D341Med (cell line): Measurements from ENCODE around the gene APLP2.
"Not testable (repeated sequence)": the region's sequence is repeated elsewhere in the genome, so short reads cannot be mapped to it uniquely, and the experiment has no call there.

Experiments
- DNase-seq: peaks from one replicate; pipeline ENCODE4 v3.0.0; 2012; ENCODE audit warnings: low spot score

The APLP2 gene

DNA sequence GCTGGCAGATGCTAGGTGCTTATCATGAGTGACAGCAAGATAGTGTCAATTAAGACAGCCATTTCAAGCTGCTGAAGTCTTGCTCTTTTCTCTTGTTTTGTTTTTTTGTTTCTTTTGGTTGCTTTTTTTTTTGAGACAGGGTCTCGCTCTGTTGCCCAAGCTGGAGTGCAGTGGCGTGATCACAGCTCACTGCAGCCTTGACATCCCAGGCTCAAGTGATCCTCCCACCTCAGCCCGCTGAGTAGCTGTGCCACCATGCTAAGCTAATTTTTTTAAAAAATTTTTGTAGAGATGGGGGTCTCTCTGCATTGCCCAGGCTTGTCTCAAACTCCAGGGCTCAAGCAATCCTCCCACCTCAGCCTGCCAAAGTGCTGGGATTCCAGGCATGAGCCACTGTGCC, 102.3 kb downstream of the APLP2 start:
- not testable (repeated sequence) for DNase-seq

- DNase-seq: no peak
Observed at GRCh38 chr11:130174642-130175041, 104.9 kb downstream of the APLP2 start.

GRCh38 chr11:130175898-130176297, 106.2 kb downstream of the APLP2 start:
- no peak for DNase-seq

DNA sequence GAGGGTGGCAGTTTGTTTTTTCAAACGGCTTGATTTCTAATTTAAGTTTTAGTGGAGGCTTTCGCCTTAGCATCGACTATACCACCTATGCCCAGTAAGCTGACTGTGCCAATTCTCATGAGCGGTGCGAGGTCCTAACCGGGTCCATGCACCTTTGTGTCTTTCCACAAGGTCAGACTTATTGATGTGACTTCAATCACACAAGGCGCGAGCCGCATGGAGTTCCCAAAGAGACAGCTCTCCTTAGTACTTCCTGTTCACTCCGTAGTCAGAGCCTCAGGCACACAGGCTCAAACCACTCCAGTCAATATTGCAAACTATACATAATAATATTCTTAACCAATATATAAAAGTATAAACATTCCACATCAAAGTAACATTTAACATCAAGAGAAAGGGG, 108.1 kb downstream of the APLP2 start:
- DNase-seq: no peak

- no peak for DNase-seq
Observed at GRCh38 chr11:130178441-130179339, 109.0 kb downstream of the APLP2 start.

GRCh38 chr11:130179396-130180306, 110.0 kb downstream of the APLP2 start:
- no peak for DNase-seq

DNA sequence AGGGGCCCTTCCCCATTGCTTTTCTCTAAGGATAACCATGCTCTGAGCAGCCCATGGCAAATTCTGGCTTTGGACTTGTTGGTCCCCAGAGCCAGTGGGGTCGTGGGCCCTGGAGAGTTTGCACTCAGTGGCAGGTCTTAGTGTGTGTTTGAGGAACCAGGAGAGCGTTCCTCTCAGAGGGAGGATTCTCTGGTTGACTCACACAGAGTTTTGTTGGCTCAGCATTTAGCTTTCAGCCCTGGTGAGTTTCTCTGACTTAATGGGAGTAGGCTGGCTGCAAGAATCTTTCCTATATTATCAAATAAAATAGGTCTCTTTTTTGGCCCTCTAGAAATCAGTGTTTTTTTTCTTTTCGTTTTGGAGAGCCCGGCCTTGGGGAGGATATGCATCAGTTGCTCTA, 110.8 kb downstream of the APLP2 start:
- DNase-seq: no peak

DNA sequence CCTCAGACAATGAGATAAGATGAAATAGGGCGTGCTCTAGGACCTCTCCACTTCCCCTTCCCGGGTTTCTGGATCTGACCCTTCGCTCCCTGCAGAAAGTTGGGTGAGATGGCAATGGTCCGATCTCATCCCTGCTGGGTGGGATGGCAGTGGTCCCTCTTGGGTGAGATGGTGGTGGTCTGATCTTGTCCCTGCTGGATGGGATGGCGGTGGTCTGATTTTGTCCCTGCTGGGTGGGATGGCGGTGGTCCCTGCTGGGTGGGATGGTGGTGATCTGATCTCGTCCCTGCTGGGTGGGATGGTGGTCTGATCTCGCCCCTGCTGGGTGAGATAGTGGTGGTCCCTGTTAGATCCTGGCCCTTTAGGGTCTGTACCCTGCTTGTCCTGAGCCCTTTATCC, 111.2 kb downstream of the APLP2 start:
- no peak for DNase-seq

DNA sequence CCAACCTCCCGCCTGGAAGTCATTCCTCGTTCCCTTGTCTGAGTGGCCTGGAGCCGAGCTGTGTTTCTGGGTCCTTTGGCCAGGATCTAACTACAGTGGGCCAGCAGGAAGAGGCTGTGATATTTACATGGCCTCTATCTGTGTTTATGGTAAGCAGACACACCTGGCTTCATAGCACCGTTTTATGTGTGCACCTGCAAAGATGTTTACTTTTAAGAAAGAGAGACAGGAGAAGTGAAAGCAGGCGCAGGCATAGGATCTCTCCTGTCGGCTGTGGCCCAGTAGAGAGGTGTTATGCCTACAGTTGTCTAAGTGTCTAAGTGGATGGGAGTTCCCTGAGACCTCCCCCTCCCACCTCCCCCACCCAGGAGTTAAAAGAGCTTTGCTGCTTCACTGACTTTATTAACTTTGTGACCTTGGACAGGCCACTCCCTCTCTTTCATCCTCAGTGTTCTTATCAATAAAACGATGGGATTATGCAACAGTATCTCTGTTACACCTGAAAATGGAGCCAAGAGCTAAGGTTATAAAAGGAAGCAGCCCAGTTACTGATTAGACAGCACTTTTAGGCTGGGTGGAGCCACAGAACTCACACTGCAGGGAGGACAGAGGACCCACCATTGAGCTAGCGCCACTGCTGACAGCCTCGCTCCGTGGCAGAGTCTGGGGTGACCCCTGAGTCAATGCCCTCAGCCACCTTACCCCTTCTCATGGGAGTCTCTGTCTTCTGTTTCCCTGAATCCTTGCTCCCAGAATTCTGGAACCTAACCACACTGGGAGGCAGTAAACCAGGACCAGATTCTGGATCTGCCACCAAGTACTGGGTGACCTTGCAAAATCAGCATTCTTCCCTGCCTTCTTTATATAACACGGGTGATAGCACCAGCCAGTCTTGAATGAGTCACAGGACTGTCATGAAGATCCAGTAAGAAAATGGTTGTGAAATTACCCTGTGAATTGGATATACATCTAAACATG, 111.9 kb downstream of the APLP2 start:
- no peak for DNase-seq

DNA sequence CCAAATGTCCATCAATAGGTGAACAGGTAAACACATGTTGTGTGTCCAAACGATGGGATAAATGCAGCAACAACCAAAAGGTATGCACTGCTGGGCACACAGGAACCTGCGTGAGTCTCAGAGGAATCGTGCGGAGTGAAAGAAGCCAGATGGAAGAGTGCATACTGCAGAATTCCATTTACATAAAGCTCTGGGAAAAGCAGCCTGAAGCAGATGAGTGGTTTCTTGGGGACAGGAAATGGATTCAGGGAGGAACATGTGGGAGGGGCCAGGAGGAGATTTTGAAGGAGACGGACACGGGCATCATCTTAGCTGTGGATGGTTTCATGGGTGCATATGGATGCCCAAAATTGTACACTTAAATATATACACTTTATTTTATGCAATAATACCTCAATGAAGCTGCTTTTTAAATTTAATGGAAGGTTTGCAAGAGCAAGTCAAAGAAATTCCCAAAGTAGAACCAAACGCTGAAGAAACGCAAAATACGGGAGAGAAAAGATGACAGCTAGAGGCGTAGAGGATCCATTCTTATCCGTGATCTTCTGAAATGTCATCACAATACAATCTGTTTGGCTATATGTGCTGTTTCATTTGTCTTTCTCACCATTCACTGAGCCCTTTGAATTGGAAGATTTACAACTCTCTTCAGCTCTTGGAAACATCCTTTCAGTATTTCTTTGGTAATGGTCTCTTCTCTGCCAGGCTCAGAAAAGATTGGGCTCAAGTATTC, 114.3 kb downstream of the APLP2 start:
- no peak for DNase-seq

GRCh38 chr11:130187096-130187495, 117.4 kb downstream of the APLP2 start:
- no peak for DNase-seq

DNA sequence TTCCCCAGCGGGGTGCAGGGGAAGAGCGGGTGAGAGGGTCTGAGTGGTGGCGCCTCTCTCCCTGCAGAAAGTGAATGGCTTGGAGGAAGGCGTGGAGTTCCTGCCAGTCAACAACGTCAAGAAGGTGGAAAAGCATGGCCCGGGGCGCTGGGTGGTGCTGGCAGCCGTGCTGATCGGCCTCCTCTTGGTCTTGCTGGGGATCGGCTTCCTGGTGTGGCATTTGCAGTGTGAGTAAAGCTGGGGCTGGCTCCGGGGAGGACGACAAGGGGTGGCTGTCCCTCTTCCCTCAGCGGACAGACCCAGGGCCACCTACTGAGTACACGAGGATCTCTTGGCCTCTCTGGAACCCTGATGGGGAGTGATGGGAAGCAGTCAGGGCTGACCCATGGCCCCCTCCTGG, 118.4 kb downstream of the APLP2 start:
- DNase-seq: no peak

DNA sequence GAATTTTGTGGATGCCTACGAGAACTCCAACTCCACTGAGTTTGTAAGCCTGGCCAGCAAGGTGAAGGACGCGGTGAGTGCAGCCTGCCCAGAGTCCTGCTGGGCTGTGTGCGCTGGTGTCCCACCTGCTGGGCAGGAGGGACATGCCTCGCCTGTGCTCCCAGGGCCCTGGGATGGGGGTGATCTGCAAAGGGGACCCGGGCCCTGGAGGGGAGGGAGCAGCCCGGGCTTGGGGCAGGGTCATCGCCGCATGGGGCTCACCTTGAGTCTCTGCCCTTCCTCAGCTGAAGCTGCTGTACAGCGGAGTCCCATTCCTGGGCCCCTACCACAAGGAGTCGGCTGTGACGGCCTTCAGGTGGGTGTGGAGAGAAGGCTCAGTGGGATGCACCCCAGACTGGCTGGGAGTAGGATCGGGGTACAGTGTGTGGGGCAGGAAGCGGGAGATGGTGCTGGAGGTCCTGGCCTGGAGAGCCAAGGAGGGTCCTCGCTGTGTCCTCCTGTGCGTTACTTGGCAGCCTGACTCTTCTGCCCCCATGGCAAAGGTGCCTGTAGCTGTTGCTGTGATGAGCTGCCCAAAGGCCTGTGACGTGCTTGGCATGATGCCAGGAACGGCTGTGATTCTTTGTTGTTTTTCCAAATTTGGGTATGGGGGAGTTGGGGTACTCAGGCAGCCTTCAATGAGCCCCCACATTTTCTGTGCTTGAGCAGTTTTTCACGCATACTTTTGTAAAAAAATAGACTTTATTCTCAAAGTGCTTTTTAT, 119.1 kb downstream of the APLP2 start:
- DNase-seq: no peak

DNA sequence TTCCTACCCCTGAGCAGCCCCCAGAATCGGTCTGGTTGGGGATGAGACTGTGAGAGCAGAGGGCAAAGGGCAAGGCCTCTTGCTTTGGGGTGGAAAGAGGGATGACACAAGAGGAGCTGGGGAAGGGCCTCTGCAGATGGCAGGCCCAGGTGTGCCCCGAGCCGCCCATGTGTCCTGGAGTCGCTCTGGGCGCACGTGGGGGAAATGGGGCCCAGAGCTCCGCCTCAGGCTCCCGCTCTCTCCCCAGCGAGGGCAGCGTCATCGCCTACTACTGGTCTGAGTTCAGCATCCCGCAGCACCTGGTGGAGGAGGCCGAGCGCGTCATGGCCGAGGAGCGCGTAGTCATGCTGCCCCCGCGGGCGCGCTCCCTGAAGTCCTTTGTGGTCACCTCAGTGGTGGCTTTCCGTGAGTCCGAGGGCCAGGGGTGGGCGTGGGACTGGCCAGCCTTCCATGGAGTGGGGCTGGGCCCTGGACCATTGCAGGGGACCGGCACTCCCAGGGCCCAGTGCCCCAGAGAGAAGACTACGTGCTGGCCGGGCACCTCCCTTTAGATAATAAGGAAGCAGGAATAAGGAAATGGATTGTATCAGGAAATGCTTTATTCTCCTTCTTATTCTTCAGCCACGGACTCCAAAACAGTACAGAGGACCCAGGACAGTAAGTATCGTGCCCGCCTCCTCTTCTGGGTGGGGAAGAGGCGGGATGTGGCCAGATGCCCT, 120.0 kb downstream of the APLP2 start:
- no peak for DNase-seq

GRCh38 chr11:130190371-130190881, 120.7 kb downstream of the APLP2 start:
- no peak for DNase-seq

GRCh38 chr11:130191896-130192295, 122.2 kb downstream of the APLP2 start:
- DNase-seq: no peak

DNA sequence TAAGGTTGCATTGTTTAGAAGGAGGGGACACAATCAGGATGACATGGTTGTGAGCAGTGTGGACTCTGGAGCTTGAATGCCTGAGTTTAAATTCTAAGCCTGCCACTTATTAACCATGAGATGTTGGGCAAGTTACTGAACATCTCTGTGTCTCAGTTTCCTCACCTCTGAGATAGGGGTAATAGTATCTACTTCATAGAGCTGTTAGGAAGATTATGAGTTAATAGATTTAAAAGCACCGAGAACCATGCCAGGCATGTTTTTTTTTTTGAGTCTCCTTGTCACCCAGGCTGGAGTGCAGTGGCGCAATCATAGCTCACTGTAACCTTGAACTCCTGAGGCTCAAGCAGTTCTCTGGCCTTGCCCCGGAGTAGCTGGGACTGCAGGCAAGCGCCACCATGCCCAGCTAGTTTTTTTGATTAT, 123.2 kb downstream of the APLP2 start:
- no peak for DNase-seq

GRCh38 chr11:130193551-130193950, 123.9 kb downstream of the APLP2 start:
- not testable (repeated sequence) for DNase-seq
